ENCODE measurements around the gene PCDH8. TPM values are rescaled to one million over a fixed set of nuclear protein-coding genes. Genes with fewer than 3 reads are reported as not detected.

PCDH8 gene
- total RNA-seq, 2 donors from 2014 or later, result not detected

- Mint-ChIP-seq H3K9me3 (peaks cover 0 to 7% of the 10 kb centered on the region in 2 donors), H3K4me1 (ENCODE audit: low read depth) (no peaks in the 10 kb centered on the region), H3K4me3 (no peak overlapping the region), H3K27ac (no peak overlapping the region), H3K36me3 (ENCODE audit: insufficient read depth in 2 of 2) (no peaks in the 10 kb centered on the region), H3K27me3 (ENCODE audit: low read depth) (peaks cover 17% of the 10 kb centered on the region)
- DNase-seq (no peak), ATAC-seq (replicated peaks in 1 of 2) (no peak)
These were observed 21.2 kb upstream of the PCDH8 start for GRCh38 chr13:52869621-52870020.

DNA sequence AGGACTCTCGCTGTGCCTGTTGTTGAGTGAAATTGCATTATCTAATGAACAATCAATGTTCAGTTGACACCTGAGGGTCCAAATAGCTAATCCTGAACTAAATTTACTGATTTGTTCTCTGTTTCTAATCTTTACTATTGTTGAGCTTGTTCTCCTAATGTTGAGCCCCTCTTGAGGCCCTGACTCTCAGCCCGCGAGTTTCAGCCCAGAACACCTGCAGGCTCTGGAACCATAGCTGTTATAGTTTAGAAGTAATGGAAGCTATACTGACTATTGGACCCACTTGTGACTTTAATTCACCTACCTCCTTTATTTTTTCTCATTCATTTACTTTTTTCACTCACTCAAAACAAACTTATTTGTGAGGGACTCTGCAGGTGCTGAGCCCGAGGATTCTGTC, 20.6 kb upstream of the PCDH8 start:
- no peak for ATAC-seq (replicated peaks in 1 of 2)
- peaks cover 17% of the 10 kb centered on the region for H3K27me3 Mint-ChIP-seq (ENCODE audit: low read depth)
- no peak overlapping the region for H3K27ac Mint-ChIP-seq
- H3K4me1 Mint-ChIP-seq (ENCODE audit: low read depth), result no peaks in the 10 kb centered on the region
- H3K4me3 Mint-ChIP-seq, result no peak overlapping the region
- H3K9me3 Mint-ChIP-seq, result peaks cover 0 to 3% of the 10 kb centered on the region in 2 donors
- no peak for DNase-seq
- H3K36me3 Mint-ChIP-seq (ENCODE audit: insufficient read depth in 2 of 2), result no peaks in the 10 kb centered on the region

DNA sequence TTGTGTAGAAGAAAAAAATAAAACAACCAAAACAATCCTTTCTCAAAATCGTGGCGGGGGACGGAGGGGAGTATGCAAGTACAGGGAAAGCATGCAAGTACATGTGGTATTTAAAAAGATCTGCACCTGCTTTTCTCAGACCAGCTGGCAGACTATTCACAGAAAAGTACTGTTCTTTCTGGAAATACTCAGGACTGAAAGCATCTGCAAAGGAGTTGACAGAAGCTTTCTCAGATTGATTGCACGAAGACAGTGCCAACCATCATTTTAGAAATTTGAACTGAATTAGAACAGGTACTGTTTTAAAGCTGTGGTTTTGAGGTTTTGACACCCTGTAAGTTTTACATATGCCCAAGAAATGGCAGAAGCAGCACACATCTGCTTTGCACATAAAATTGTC, 19.8 kb upstream of the PCDH8 start:
- Mint-ChIP-seq H3K4me1 (ENCODE audit: low read depth) (no peaks in the 10 kb centered on the region), H3K36me3 (ENCODE audit: insufficient read depth in 2 of 2) (no peaks in the 10 kb centered on the region), H3K27me3 (ENCODE audit: low read depth) (peaks cover 17% of the 10 kb centered on the region), H3K27ac (no peak overlapping the region), H3K9me3 (peaks cover 0 to 2% of the 10 kb centered on the region in 2 donors), H3K4me3 (no peak overlapping the region)
- ATAC-seq (replicated peaks in 1 of 2) (no peak), DNase-seq (no peak)

- H3K9me3 Mint-ChIP-seq, result peaks cover 0 to 2% of the 10 kb centered on the region in 2 donors
- H3K27me3 Mint-ChIP-seq (ENCODE audit: low read depth), result peaks cover 7% of the 10 kb centered on the region
- H3K36me3 Mint-ChIP-seq (ENCODE audit: insufficient read depth in 2 of 2), result no peaks in the 10 kb centered on the region
- no peak overlapping the region for H3K4me3 Mint-ChIP-seq
- no peak for DNase-seq
- H3K27ac Mint-ChIP-seq, result no peak overlapping the region
- H3K4me1 Mint-ChIP-seq (ENCODE audit: low read depth), result no peaks in the 10 kb centered on the region
- ATAC-seq (replicated peaks in 1 of 2), result no peak
These were observed 16.5 kb upstream of the PCDH8 start for GRCh38 chr13:52864941-52865340.

GRCh38 chr13:52862358-52863206, 14.1 kb upstream of the PCDH8 start:
- ATAC-seq (replicated peaks in 1 of 2), result no peak
- Mint-ChIP-seq H3K9me3 (peaks cover 0 to 2% of the 10 kb centered on the region in 2 donors), H3K27ac (no peak overlapping the region), H3K27me3 (ENCODE audit: low read depth) (no peaks in the 10 kb centered on the region), H3K4me1 (ENCODE audit: low read depth) (no peaks in the 10 kb centered on the region), H3K36me3 (ENCODE audit: insufficient read depth in 2 of 2) (no peaks in the 10 kb centered on the region), H3K4me3 (no peak overlapping the region)
- peak in 1 of 2 donors; percentile 19 for DNase-seq

- peak overlapping the region; percentile 48 to 55 for H3K4me3 Mint-ChIP-seq
These were observed 4.0 kb upstream of the PCDH8 start for GRCh38 chr13:52852444-52852843.

GRCh38 chr13:52851137-52851962, 2.9 kb upstream of the PCDH8 start:
- peak; percentile 25 to 40 for DNase-seq
- Mint-ChIP-seq H3K36me3 (ENCODE audit: insufficient read depth in 2 of 2) (peaks cover 5% of the 10 kb centered on the region in 2 donors), H3K4me1 (ENCODE audit: low read depth) (peaks cover 37% of the 10 kb centered on the region), H3K9me3 (no peaks in the 10 kb centered on the region), H3K27ac (no peak overlapping the region), H3K27me3 (ENCODE audit: low read depth) (peaks cover 84% of the 10 kb centered on the region), H3K4me3 (peak overlapping the region; percentile 79 to 82)
- ATAC-seq (replicated peaks in 1 of 2), result peak in 1 of 2 donors; percentile 38

More at GRCh38 chr13:52852444-52852843, 4.0 kb upstream of the PCDH8 start:
- ATAC-seq (replicated peaks in 1 of 2), result no peak
- H3K9me3 Mint-ChIP-seq, result no peaks in the 10 kb centered on the region
- peaks cover 87% of the 10 kb centered on the region for H3K27me3 Mint-ChIP-seq (ENCODE audit: low read depth)
- no peak overlapping the region for H3K27ac Mint-ChIP-seq
- peaks cover 5% of the 10 kb centered on the region in 2 donors for H3K36me3 Mint-ChIP-seq (ENCODE audit: insufficient read depth in 2 of 2)
- H3K4me1 Mint-ChIP-seq (ENCODE audit: low read depth), result peaks cover 37% of the 10 kb centered on the region
- DNase-seq, result no peak

GRCh38 chr13:52850396-52851136, 2.1 kb upstream of the PCDH8 start:
- DNase-seq, result peak; percentile 62 to 70
- Mint-ChIP-seq H3K4me1 (ENCODE audit: low read depth) (peaks cover 37% of the 10 kb centered on the region), H3K9me3 (no peaks in the 10 kb centered on the region), H3K27ac (no peak overlapping the region), H3K4me3 (peak overlapping the region; percentile 79 to 82), H3K36me3 (ENCODE audit: insufficient read depth in 2 of 2) (peaks cover 5% of the 10 kb centered on the region in 2 donors), H3K27me3 (ENCODE audit: low read depth) (peaks cover 76% of the 10 kb centered on the region)
- ATAC-seq (replicated peaks in 1 of 2), result peak; percentile 60 to 72

DNA sequence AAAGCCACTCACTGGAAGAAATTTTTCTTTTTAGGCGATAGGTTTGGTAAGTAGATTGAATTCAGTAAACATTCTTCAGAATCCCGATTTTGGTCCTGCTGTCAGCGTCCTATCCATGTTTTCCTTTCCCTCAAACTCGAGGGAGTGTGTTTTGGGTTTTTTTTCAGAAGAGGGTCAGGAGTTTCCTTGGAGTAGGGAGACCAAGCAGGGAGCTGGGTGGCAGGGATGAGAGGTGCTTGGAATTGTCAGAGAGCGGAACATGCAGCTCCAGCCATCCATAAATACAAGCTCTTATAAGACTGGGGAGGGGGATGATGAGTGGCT, 1.6 kb upstream of the PCDH8 start:
- Mint-ChIP-seq H3K4me1 (ENCODE audit: low read depth) (peaks cover 39% of the 10 kb centered on the region), H3K36me3 (ENCODE audit: insufficient read depth in 2 of 2) (peaks cover 5% of the 10 kb centered on the region in 2 donors), H3K9me3 (no peaks in the 10 kb centered on the region), H3K4me3 (peak overlapping the region; percentile 45 to 48), H3K27ac (no peak overlapping the region), H3K27me3 (ENCODE audit: low read depth) (peaks cover 74% of the 10 kb centered on the region)
- ATAC-seq (replicated peaks in 1 of 2) (no peak), DNase-seq (no peak)

DNA sequence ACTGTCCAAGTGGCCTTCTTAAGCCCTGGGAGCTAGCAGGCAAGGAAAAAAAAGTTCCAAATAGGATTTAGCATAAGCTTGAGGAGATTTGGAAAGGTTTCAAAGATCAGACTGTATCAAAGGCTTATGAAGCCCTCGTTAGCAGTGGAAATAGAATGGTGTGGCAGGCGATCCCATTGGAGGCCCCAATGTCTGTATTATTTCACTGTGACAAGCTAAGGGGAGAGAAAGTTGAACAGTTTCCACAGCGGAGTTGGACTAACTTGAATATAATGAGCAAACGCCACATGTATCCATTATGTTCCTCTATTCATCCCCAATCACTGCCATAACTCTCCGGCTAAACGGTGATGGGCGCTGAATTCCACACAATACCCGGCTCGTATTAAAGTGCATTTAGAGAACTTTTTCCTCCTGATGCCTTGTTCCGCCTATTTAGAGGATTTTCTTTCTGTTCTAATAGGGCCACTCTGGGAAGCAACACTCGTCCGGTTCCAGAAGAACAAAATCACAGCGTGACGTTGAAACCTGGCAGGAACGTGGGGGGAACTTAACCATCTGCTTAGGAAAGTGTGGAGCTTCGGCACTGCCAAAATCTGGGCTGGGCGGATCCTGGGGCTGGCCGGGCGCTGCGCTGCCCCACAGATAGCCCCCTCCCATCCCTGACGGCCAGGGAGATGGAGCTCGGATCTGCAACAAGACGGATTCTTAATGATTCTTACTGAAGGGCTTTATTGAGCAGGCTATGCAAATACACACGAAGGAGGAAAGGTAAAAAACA, 1.0 kb upstream of the PCDH8 start:
- Mint-ChIP-seq H3K27ac (peak overlapping the region; percentile 77), H3K4me1 (ENCODE audit: low read depth) (peaks cover 45% of the 10 kb centered on the region), H3K4me3 (peak overlapping the region; percentile 48 to 55), H3K27me3 (ENCODE audit: low read depth) (peaks cover 74% of the 10 kb centered on the region), H3K36me3 (ENCODE audit: insufficient read depth in 2 of 2) (peaks cover 5 to 9% of the 10 kb centered on the region in 2 donors), H3K9me3 (no peaks in the 10 kb centered on the region)
- no peak for ATAC-seq (replicated peaks in 1 of 2)
- no peak for DNase-seq

GRCh38 chr13:52847682-52848432, 583 bp downstream of the PCDH8 start:
- Mint-ChIP-seq H3K4me1 (ENCODE audit: low read depth) (peaks cover 45% of the 10 kb centered on the region), H3K27me3 (ENCODE audit: low read depth) (peaks cover 72% of the 10 kb centered on the region)
- ATAC-seq (replicated peaks in 1 of 2), result no peak

DNA sequence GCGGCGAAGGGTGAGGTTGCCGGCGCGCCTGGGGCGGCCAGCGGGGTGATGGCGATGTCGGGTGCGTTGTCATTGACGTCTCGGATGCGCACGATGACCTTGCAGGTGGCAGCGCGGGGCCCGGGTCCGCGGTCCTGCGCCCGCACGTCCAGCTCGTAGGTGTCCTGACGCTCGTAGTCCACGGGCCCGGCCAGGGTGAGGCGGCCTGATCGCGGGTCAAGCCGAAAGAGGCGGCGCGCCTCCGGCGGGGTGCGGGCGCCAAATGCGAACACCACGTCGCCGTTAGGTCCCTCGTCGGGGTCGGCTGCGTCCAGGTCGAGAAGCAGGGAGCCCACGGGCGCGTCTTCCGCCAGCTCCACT, 1.1 kb downstream of the PCDH8 start:
- Mint-ChIP-seq H3K4me3 (no peak overlapping the region), H3K4me1 (ENCODE audit: low read depth) (peaks cover 43% of the 10 kb centered on the region), H3K27me3 (ENCODE audit: low read depth) (peaks cover 67% of the 10 kb centered on the region), H3K36me3 (ENCODE audit: insufficient read depth in 2 of 2) (peaks cover 5 to 9% of the 10 kb centered on the region in 2 donors), H3K27ac (no peak overlapping the region), H3K9me3 (no peaks in the 10 kb centered on the region)
- ATAC-seq (replicated peaks in 1 of 2), result no peak
- DNase-seq, result no peak

More at GRCh38 chr13:52847682-52848432, 583 bp downstream of the PCDH8 start:
- Mint-ChIP-seq H3K27ac (no peak overlapping the region), H3K9me3 (no peaks in the 10 kb centered on the region), H3K36me3 (ENCODE audit: insufficient read depth in 2 of 2) (peaks cover 5 to 9% of the 10 kb centered on the region in 2 donors), H3K4me3 (peak overlapping the region in 1 of 2 donors; percentile 25)
- DNase-seq, result no peak
